ENCODE data around the gene OR4C11.

The OR4C11 gene, protein sequence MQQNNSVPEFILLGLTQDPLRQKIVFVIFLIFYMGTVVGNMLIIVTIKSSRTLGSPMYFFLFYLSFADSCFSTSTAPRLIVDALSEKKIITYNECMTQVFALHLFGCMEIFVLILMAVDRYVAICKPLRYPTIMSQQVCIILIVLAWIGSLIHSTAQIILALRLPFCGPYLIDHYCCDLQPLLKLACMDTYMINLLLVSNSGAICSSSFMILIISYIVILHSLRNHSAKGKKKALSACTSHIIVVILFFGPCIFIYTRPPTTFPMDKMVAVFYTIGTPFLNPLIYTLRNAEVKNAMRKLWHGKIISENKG

DNA sequence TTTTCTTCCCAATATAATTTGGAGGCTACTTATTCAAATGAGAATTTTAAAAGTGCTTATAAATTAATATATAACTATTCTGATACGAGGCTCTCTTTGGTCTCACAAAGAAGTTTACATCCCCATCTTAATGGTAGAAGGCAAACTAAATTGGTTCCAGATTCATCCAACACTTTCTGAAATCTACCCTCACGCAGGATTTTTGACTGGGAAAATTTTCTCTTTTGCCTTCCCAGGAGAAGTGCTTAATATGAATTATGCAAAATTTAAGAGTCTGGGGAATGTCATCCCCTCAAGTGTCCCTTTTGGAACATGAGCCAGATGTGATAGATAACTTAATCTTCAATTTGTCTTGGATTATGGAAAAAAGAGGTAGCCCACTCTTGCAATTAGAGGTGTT is at the start of gene OR4C11:
OR4C11 (minus strand) TSS at position 101 of the 400 bp plus-strand sequence. CDS start 3,272 bp downstream, outside the sequence.
- DNase-seq = no peak

- DNase-seq = no peak
Measured at GRCh38 chr11:55655096-55655495, 47.7 kb upstream of the OR4C11 start.

GRCh38 chr11:55652560-55652959 is 45.1 kb upstream of the OR4C11 start:
- DNase-seq = no peak

- DNase-seq = no peak
Measured at GRCh38 chr11:55648027-55648426, 40.6 kb upstream of the OR4C11 start, which contains the start of gene OR4S2. TSS of gene OR4S2 (plus strand) at chr11:55648327. CDS start at chr11:55650904, 2,577 bp downstream.

GRCh38 chr11:55634813-55635212 is 27.4 kb upstream of the OR4C11 start, which contains the start of gene OR4P4:
TSS of gene OR4P4 (plus strand) at chr11:55635113.
- DNase-seq = no peak

- DNase-seq = no peak
Measured at GRCh38 chr11:55624531-55624930, 17.1 kb upstream of the OR4C11 start.

- DNase-seq = no peak
Measured at GRCh38 chr11:55572548-55572947, 34.9 kb downstream of the OR4C11 start.

DNA sequence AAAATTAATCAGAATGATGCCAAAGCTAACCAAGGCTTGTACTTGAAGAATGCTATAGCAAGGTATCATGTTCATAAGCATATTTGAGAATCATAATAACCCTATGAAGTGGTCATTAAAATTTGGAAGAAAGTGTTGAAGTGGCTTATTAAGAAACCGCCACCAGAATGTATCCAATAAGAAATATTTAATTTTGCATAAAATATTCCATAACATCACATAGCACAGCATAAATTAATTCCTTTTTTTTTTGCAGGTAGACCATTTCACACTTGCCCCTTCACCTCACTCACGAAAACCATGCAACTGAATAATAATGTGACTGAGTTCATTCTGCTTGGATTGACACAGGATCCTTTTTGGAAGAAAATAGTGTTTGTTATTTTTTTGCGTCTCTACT is 35.6 kb downstream of the OR4C11 start, which contains the start of gene OR4C16:
OR4C16 (plus strand) TSS at position 301 of the 400 bp plus-strand sequence; CDS start at position 301, 0 bp downstream.
- no peak for DNase-seq

- DNase-seq = no peak
Measured at GRCh38 chr11:55554169-55554568, 53.3 kb downstream of the OR4C11 start, which contains the start of gene OR4C15. TSS of gene OR4C15 (plus strand) at chr11:55554469. CDS start at chr11:55554469, 0 bp downstream.

Measured in activated CD4-positive, alpha-beta T cell treated with anti-CD3 and anti-CD28 coated beads for 4 hours (primary cell).